ENCODE measurements around the gene SIX5.

SIX5 gene

GRCh38 chr19:45777395-45777961, 8.4 kb upstream of the SIX5 start:
- Histone ChIP-seq H3K4me1 (ENCODE audit: insufficient read depth, low read length, poor library complexity, severe bottlenecking) (no peaks in the 10 kb centered on the region), H4K20me1 (ENCODE audit: insufficient read depth, low read length, poor library complexity, severe bottlenecking) (peaks cover 7% of the 10 kb centered on the region), H3K9me3 (ENCODE audit: insufficient read depth, low read depth, low read length) (no peaks in the 10 kb centered on the region), H3K27me3 (ENCODE audit: insufficient read depth, low read length, poor library complexity, severe bottlenecking) (no peaks in the 10 kb centered on the region), H3K9ac (ENCODE audit: low read depth, low read length, poor library complexity, severe bottlenecking) (no peak overlapping the region), H3K36me3 (ENCODE audit: insufficient read depth, low read length) (no peaks in the 10 kb centered on the region), H2AFZ (ENCODE audit: low read length) (no peak overlapping the region), H3K79me2 (ENCODE audit: insufficient read depth, low read length) (no peaks in the 10 kb centered on the region), H3K4me2 (ENCODE audit: low read depth, low read length, poor library complexity, severe bottlenecking) (no peak overlapping the region), H3K4me3 (ENCODE audit: low read length, poor library complexity, severe bottlenecking) (no peak overlapping the region), H3F3A (ENCODE audit: low read depth) (no peaks in the 10 kb centered on the region), H3K9me2 (replicated peaks; ENCODE audit: low read depth, low read length) (no peaks in the 10 kb centered on the region)
- TF ChIP-seq EZH2phosphoT487 (IDR thresholded peaks at IDR 0.05; ENCODE audit: borderline replicate concordance), result no peak
- TF ChIP-seq, protein P1, sequence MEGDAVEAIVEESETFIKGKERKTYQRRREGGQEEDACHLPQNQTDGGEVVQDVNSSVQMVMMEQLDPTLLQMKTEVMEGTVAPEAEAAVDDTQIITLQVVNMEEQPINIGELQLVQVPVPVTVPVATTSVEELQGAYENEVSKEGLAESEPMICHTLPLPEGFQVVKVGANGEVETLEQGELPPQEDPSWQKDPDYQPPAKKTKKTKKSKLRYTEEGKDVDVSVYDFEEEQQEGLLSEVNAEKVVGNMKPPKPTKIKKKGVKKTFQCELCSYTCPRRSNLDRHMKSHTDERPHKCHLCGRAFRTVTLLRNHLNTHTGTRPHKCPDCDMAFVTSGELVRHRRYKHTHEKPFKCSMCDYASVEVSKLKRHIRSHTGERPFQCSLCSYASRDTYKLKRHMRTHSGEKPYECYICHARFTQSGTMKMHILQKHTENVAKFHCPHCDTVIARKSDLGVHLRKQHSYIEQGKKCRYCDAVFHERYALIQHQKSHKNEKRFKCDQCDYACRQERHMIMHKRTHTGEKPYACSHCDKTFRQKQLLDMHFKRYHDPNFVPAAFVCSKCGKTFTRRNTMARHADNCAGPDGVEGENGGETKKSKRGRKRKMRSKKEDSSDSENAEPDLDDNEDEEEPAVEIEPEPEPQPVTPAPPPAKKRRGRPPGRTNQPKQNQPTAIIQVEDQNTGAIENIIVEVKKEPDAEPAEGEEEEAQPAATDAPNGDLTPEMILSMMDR (conservative IDR thresholded peaks at IDR 0.05; ENCODE audit: low read length), result no peak

DNA sequence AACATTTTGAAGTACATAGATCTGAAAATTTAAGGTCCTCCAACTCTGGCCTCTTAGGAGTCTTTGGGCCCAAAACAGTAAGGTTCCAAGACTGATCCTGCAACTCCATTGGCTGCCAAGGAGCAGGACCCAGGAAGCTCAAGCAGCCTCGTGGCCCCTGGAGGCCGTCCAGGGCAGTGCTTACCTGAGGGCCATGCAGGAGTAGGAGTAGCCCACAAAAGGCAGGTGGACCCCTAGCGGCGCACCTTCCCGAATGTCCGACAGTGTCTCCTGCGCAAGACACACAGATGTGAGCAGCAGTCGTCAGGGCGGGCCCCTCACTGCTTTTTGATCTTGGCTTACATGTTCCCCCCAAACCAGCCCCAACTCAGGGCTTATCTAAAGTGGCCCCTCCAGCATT, 5.7 kb upstream of the SIX5 start:
- peaks cover 5% of the 10 kb centered on the region for H3K4me1 ChIP-seq (ENCODE audit: insufficient read depth, low read length, poor library complexity, severe bottlenecking)
- no peaks in the 10 kb centered on the region for H3K36me3 ChIP-seq (ENCODE audit: insufficient read depth, low read length)
- H3F3A ChIP-seq (ENCODE audit: low read depth), result no peaks in the 10 kb centered on the region
- H3K9me3 ChIP-seq (ENCODE audit: insufficient read depth, low read depth, low read length), result no peaks in the 10 kb centered on the region
- peaks cover 1% of the 10 kb centered on the region for H4K20me1 ChIP-seq (ENCODE audit: insufficient read depth, low read length, poor library complexity, severe bottlenecking)
- no peaks in the 10 kb centered on the region for H3K9me2 ChIP-seq (replicated peaks; ENCODE audit: low read depth, low read length)
- no peaks in the 10 kb centered on the region for H3K79me2 ChIP-seq (ENCODE audit: insufficient read depth, low read length)
- TF ChIP-seq, protein P1 (conservative IDR thresholded peaks at IDR 0.05; ENCODE audit: low read length), result no peak
- TF ChIP-seq EZH2phosphoT487 (IDR thresholded peaks at IDR 0.05; ENCODE audit: borderline replicate concordance), result no peak
- H3K27me3 ChIP-seq (ENCODE audit: insufficient read depth, low read length, poor library complexity, severe bottlenecking), result no peaks in the 10 kb centered on the region
- H3K9ac ChIP-seq (ENCODE audit: low read depth, low read length, poor library complexity, severe bottlenecking), result no peak overlapping the region
- no peak overlapping the region for H2AFZ ChIP-seq (ENCODE audit: low read length)
- no peak overlapping the region for H3K4me2 ChIP-seq (ENCODE audit: low read depth, low read length, poor library complexity, severe bottlenecking)
- H3K4me3 ChIP-seq (ENCODE audit: low read length, poor library complexity, severe bottlenecking), result no peak overlapping the region

GRCh38 chr19:45773384-45773783, 4.3 kb upstream of the SIX5 start:
- no peak overlapping the region for H3K4me2 ChIP-seq (ENCODE audit: low read depth, low read length, poor library complexity, severe bottlenecking)
- no peaks in the 10 kb centered on the region for H3K27me3 ChIP-seq (ENCODE audit: insufficient read depth, low read length, poor library complexity, severe bottlenecking)
- no peaks in the 10 kb centered on the region for H3K9me2 ChIP-seq (replicated peaks; ENCODE audit: low read depth, low read length)
- H3K9me3 ChIP-seq (ENCODE audit: insufficient read depth, low read depth, low read length), result no peaks in the 10 kb centered on the region
- H3F3A ChIP-seq (ENCODE audit: low read depth), result no peaks in the 10 kb centered on the region
- no peak for TF ChIP-seq EZH2phosphoT487 (IDR thresholded peaks at IDR 0.05; ENCODE audit: borderline replicate concordance)
- TF ChIP-seq, protein P1 (conservative IDR thresholded peaks at IDR 0.05; ENCODE audit: low read length), result no peak
- H3K4me1 ChIP-seq (ENCODE audit: insufficient read depth, low read length, poor library complexity, severe bottlenecking), result peaks cover 5% of the 10 kb centered on the region
- no peak overlapping the region for H2AFZ ChIP-seq (ENCODE audit: low read length)
- H3K9ac ChIP-seq (ENCODE audit: low read depth, low read length, poor library complexity, severe bottlenecking), result no peak overlapping the region
- no peaks in the 10 kb centered on the region for H4K20me1 ChIP-seq (ENCODE audit: insufficient read depth, low read length, poor library complexity, severe bottlenecking)
- H3K4me3 ChIP-seq (ENCODE audit: low read length, poor library complexity, severe bottlenecking), result no peak overlapping the region
- H3K36me3 ChIP-seq (ENCODE audit: insufficient read depth, low read length), result no peaks in the 10 kb centered on the region
- H3K79me2 ChIP-seq (ENCODE audit: insufficient read depth, low read length), result peaks cover under 1% of the 10 kb centered on the region; the same call in 1 of the 2 replicates

All from Loucy (cell line).